Measurements from ENCODE around the gene MAP2K6.

MAP2K6 gene

GRCh38 chr17:69390795-69391501 is 23.5 kb upstream of the MAP2K6 start:
- Histone ChIP-seq H3K79me2 (ENCODE audit: control insufficient read depth, insufficient read depth, low read length) (no peaks in the 10 kb centered on the region), H3K4me2 (ENCODE audit: low read length) (no peak overlapping the region), H4K8ac (ENCODE audit: low read depth, low read length) (no peak overlapping the region), H3K36me3 (ENCODE audit: control insufficient read depth, insufficient read depth, low read length) (no peaks in the 10 kb centered on the region), H2BK5ac (ENCODE audit: low read length) (no peak overlapping the region), H3K18ac (ENCODE audit: low read length) (no peak overlapping the region), H3K56ac (ENCODE audit: low read length) (no peak overlapping the region), H3K27ac (ENCODE audit: low read depth, low read length) (no peak overlapping the region), H2BK120ac (ENCODE audit: low read depth, low read length) (no peak overlapping the region), H4K5ac (ENCODE audit: low read length) (no peak overlapping the region), H3K79me1 (ENCODE audit: low read length) (no peaks in the 10 kb centered on the region), H2BK15ac (replicated peaks; ENCODE audit: low read depth) (no peak overlapping the region), H3K4ac (ENCODE audit: low read depth, low read length) (no peak overlapping the region), H3K4me1 (ENCODE audit: control insufficient read depth, low read depth, low read length) (no peaks in the 10 kb centered on the region), H2AK5ac (ENCODE audit: low read length) (no peak overlapping the region), H3K27me3 (ENCODE audit: insufficient read depth, low read length, poor library complexity) (no peaks in the 10 kb centered on the region), H3K4me3 (ENCODE audit: low read length) (no peak overlapping the region), H3K9ac (ENCODE audit: low read length) (no peak overlapping the region), H3K23ac (ENCODE audit: low read length) (no peak overlapping the region)
- 100% methylated on average over 1 of the region's 15 CpGs for WGBS (ENCODE audit: extremely low coverage, insufficient coverage, low lambda C conversion rate)
- DNase-seq: no peak

DNA sequence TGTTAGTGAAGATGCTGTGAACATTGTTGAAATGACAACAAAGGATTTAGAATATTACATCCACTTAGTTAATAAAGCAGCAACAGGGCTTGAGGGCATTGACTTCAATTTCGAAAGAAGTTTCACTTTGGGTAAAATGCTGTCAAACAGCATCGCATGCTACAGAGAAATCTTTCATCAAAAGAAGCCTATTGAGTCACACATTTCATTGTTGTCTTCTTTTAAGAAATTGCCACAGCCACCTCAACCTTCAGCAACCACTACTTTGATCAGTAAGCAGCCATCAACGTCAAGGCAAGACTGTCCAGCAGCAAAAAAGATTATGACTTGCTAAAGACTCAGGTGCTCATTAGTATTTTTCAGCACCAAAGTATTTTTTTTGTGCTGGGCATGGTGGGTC is 13.2 kb upstream of the MAP2K6 start:
- no peak overlapping the region for H4K5ac ChIP-seq (ENCODE audit: low read length)
- H3K18ac ChIP-seq (ENCODE audit: low read length): no peak overlapping the region
- no peak overlapping the region for H4K8ac ChIP-seq (ENCODE audit: low read depth, low read length)
- no peak overlapping the region for H3K23ac ChIP-seq (ENCODE audit: low read length)
- H2BK15ac ChIP-seq (replicated peaks; ENCODE audit: low read depth): no peak overlapping the region
- H2BK5ac ChIP-seq (ENCODE audit: low read length): no peak overlapping the region
- no peaks in the 10 kb centered on the region for H3K27me3 ChIP-seq (ENCODE audit: insufficient read depth, low read length, poor library complexity)
- H3K4me3 ChIP-seq (ENCODE audit: low read length): no peak overlapping the region
- no peak overlapping the region for H2BK120ac ChIP-seq (ENCODE audit: low read depth, low read length)
- H3K4me2 ChIP-seq (ENCODE audit: low read length): no peak overlapping the region
- H2AK5ac ChIP-seq (ENCODE audit: low read length): no peak overlapping the region
- no peaks in the 10 kb centered on the region for H3K79me2 ChIP-seq (ENCODE audit: control insufficient read depth, insufficient read depth, low read length)
- H3K4ac ChIP-seq (ENCODE audit: low read depth, low read length): no peak overlapping the region
- no peak for DNase-seq
- no CpG with 5 or more reads among the region's 3 CpGs for WGBS (ENCODE audit: extremely low coverage, insufficient coverage, low lambda C conversion rate)
- H3K56ac ChIP-seq (ENCODE audit: low read length): no peak overlapping the region
- H3K36me3 ChIP-seq (ENCODE audit: control insufficient read depth, insufficient read depth, low read length): no peaks in the 10 kb centered on the region
- no peaks in the 10 kb centered on the region for H3K79me1 ChIP-seq (ENCODE audit: low read length)
- no peaks in the 10 kb centered on the region for H3K4me1 ChIP-seq (ENCODE audit: control insufficient read depth, low read depth, low read length)
- no peak overlapping the region for H3K9ac ChIP-seq (ENCODE audit: low read length)
- no peak overlapping the region for H3K27ac ChIP-seq (ENCODE audit: low read depth, low read length)

- H3K23ac ChIP-seq (ENCODE audit: low read length): no peak overlapping the region
- no peak overlapping the region for H3K56ac ChIP-seq (ENCODE audit: low read length)
- no peak overlapping the region for H2AK5ac ChIP-seq (ENCODE audit: low read length)
- no peak overlapping the region for H3K9ac ChIP-seq (ENCODE audit: low read length)
- H4K8ac ChIP-seq (ENCODE audit: low read depth, low read length): no peak overlapping the region
- H4K5ac ChIP-seq (ENCODE audit: low read length): no peak overlapping the region
- H3K36me3 ChIP-seq (ENCODE audit: control insufficient read depth, insufficient read depth, low read length): no peaks in the 10 kb centered on the region
- H3K27me3 ChIP-seq (ENCODE audit: insufficient read depth, low read length, poor library complexity): no peaks in the 10 kb centered on the region
- no peak overlapping the region for H3K27ac ChIP-seq (ENCODE audit: low read depth, low read length)
- no peak overlapping the region for H2BK15ac ChIP-seq (replicated peaks; ENCODE audit: low read depth)
- no peak overlapping the region for H3K4me3 ChIP-seq (ENCODE audit: low read length)
- no peak overlapping the region for H2BK5ac ChIP-seq (ENCODE audit: low read length)
- H3K79me2 ChIP-seq (ENCODE audit: control insufficient read depth, insufficient read depth, low read length): no peaks in the 10 kb centered on the region
- H3K4me2 ChIP-seq (ENCODE audit: low read length): no peak overlapping the region
- H3K79me1 ChIP-seq (ENCODE audit: low read length): no peaks in the 10 kb centered on the region
- no peak overlapping the region for H3K18ac ChIP-seq (ENCODE audit: low read length)
- no peak for DNase-seq
- no peaks in the 10 kb centered on the region for H3K4me1 ChIP-seq (ENCODE audit: control insufficient read depth, low read depth, low read length)
- no peak overlapping the region for H2BK120ac ChIP-seq (ENCODE audit: low read depth, low read length)
- no CpG with 5 or more reads among the region's 7 CpGs for WGBS (ENCODE audit: extremely low coverage, insufficient coverage, low lambda C conversion rate)
- H3K4ac ChIP-seq (ENCODE audit: low read depth, low read length): no peak overlapping the region
These were observed 12.4 kb upstream of the MAP2K6 start for GRCh38 chr17:69402052-69402451.

- H2BK120ac ChIP-seq (ENCODE audit: low read depth, low read length): no peak overlapping the region
- no peaks in the 10 kb centered on the region for H3K79me2 ChIP-seq (ENCODE audit: control insufficient read depth, insufficient read depth, low read length)
- no peak for DNase-seq
- no peak overlapping the region for H3K23ac ChIP-seq (ENCODE audit: low read length)
- no peaks in the 10 kb centered on the region for H3K27me3 ChIP-seq (ENCODE audit: insufficient read depth, low read length, poor library complexity)
- no peaks in the 10 kb centered on the region for H3K36me3 ChIP-seq (ENCODE audit: control insufficient read depth, insufficient read depth, low read length)
- no peak overlapping the region for H2AK5ac ChIP-seq (ENCODE audit: low read length)
- H3K4me2 ChIP-seq (ENCODE audit: low read length): no peak overlapping the region
- H4K5ac ChIP-seq (ENCODE audit: low read length): no peak overlapping the region
- no peak overlapping the region for H2BK5ac ChIP-seq (ENCODE audit: low read length)
- no CpG with 5 or more reads among the region's 5 CpGs for WGBS (ENCODE audit: extremely low coverage, insufficient coverage, low lambda C conversion rate)
- H3K27ac ChIP-seq (ENCODE audit: low read depth, low read length): no peak overlapping the region
- no peak overlapping the region for H3K9ac ChIP-seq (ENCODE audit: low read length)
- no peak overlapping the region for H3K4me3 ChIP-seq (ENCODE audit: low read length)
- H4K8ac ChIP-seq (ENCODE audit: low read depth, low read length): no peak overlapping the region
- no peaks in the 10 kb centered on the region for H3K4me1 ChIP-seq (ENCODE audit: control insufficient read depth, low read depth, low read length)
- no peak overlapping the region for H3K18ac ChIP-seq (ENCODE audit: low read length)
- H3K79me1 ChIP-seq (ENCODE audit: low read length): no peaks in the 10 kb centered on the region
- no peak overlapping the region for H3K56ac ChIP-seq (ENCODE audit: low read length)
- H2BK15ac ChIP-seq (replicated peaks; ENCODE audit: low read depth): no peak overlapping the region
- no peak overlapping the region for H3K4ac ChIP-seq (ENCODE audit: low read depth, low read length)
These were observed 10.1 kb upstream of the MAP2K6 start for GRCh38 chr17:69404399-69404798.

DNA sequence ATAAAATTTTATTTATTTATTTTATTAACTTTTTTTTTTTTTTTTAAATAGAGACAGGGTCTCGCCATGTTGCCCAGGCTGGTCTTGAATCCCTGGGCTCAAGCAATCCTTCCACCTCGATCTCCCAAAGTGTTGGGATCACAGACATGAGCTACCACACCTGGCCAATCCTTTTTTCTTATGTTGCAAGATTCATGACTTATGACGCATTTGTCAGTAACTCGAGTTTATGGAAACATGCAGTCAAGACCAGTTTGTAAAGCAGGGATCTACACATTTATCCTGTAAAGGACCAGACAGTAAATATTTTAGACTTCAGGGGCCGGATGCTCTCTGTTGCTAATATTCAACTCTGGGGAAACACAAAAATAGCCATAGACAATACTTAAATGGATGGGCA is 9.4 kb upstream of the MAP2K6 start:
- no peak overlapping the region for H2AK5ac ChIP-seq (ENCODE audit: low read length)
- H2BK5ac ChIP-seq (ENCODE audit: low read length): no peak overlapping the region
- no peaks in the 10 kb centered on the region for H3K79me2 ChIP-seq (ENCODE audit: control insufficient read depth, insufficient read depth, low read length)
- no CpG with 5 or more reads among the region's 5 CpGs for WGBS (ENCODE audit: extremely low coverage, insufficient coverage, low lambda C conversion rate)
- no peak overlapping the region for H2BK15ac ChIP-seq (replicated peaks; ENCODE audit: low read depth)
- H2BK120ac ChIP-seq (ENCODE audit: low read depth, low read length): no peak overlapping the region
- H3K79me1 ChIP-seq (ENCODE audit: low read length): no peaks in the 10 kb centered on the region
- H4K5ac ChIP-seq (ENCODE audit: low read length): no peak overlapping the region
- no peak overlapping the region for H3K18ac ChIP-seq (ENCODE audit: low read length)
- no peak overlapping the region for H3K27ac ChIP-seq (ENCODE audit: low read depth, low read length)
- H3K4ac ChIP-seq (ENCODE audit: low read depth, low read length): no peak overlapping the region
- H3K23ac ChIP-seq (ENCODE audit: low read length): no peak overlapping the region
- no peaks in the 10 kb centered on the region for H3K27me3 ChIP-seq (ENCODE audit: insufficient read depth, low read length, poor library complexity)
- no peaks in the 10 kb centered on the region for H3K36me3 ChIP-seq (ENCODE audit: control insufficient read depth, insufficient read depth, low read length)
- no peak for DNase-seq
- no peak overlapping the region for H3K4me3 ChIP-seq (ENCODE audit: low read length)
- H3K56ac ChIP-seq (ENCODE audit: low read length): no peak overlapping the region
- H3K4me1 ChIP-seq (ENCODE audit: control insufficient read depth, low read depth, low read length): no peaks in the 10 kb centered on the region
- H3K4me2 ChIP-seq (ENCODE audit: low read length): no peak overlapping the region
- no peak overlapping the region for H3K9ac ChIP-seq (ENCODE audit: low read length)
- no peak overlapping the region for H4K8ac ChIP-seq (ENCODE audit: low read depth, low read length)

DNA sequence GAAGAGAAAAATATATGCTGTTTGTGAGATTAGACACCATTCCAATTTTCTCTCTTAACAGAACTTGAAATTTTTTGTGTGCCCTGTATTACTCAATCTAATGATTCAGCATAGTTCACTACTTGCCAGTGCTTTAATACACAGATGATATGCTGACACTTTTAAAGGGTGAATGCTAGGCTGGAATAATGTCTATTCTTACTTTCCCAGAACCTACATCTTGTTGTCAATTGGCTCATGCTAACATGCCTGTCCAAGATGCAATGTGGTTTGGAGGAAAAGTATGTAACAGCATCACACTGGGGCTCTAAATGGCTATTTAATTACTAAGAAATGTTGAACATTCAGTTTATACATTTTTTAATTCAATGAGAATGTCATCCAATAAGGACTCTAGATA is 7.6 kb upstream of the MAP2K6 start:
- no peak overlapping the region for H3K27ac ChIP-seq (ENCODE audit: low read depth, low read length)
- H3K4me1 ChIP-seq (ENCODE audit: control insufficient read depth, low read depth, low read length): no peaks in the 10 kb centered on the region
- H3K4ac ChIP-seq (ENCODE audit: low read depth, low read length): no peak overlapping the region
- H3K56ac ChIP-seq (ENCODE audit: low read length): no peak overlapping the region
- no peaks in the 10 kb centered on the region for H3K36me3 ChIP-seq (ENCODE audit: control insufficient read depth, insufficient read depth, low read length)
- H2BK120ac ChIP-seq (ENCODE audit: low read depth, low read length): no peak overlapping the region
- no peak overlapping the region for H3K23ac ChIP-seq (ENCODE audit: low read length)
- H3K4me2 ChIP-seq (ENCODE audit: low read length): no peak overlapping the region
- H3K27me3 ChIP-seq (ENCODE audit: insufficient read depth, low read length, poor library complexity): no peaks in the 10 kb centered on the region
- H2BK5ac ChIP-seq (ENCODE audit: low read length): no peak overlapping the region
- no peak overlapping the region for H2BK15ac ChIP-seq (replicated peaks; ENCODE audit: low read depth)
- H3K9ac ChIP-seq (ENCODE audit: low read length): no peak overlapping the region
- no peak overlapping the region for H3K4me3 ChIP-seq (ENCODE audit: low read length)
- no peak overlapping the region for H3K18ac ChIP-seq (ENCODE audit: low read length)
- H3K79me2 ChIP-seq (ENCODE audit: control insufficient read depth, insufficient read depth, low read length): no peaks in the 10 kb centered on the region
- no peaks in the 10 kb centered on the region for H3K79me1 ChIP-seq (ENCODE audit: low read length)
- DNase-seq: no peak
- H4K8ac ChIP-seq (ENCODE audit: low read depth, low read length): no peak overlapping the region
- H4K5ac ChIP-seq (ENCODE audit: low read length): no peak overlapping the region
- H2AK5ac ChIP-seq (ENCODE audit: low read length): no peak overlapping the region
